GM10248 (cell line): ENCODE data around the gene HIVEP1.

Experiments used
- CTCF ChIA-PET: fragments of 300-600 bp; sonication (Branson Sonifier 250); formaldehyde crosslinking; extraction: SDS; loops from one replicate; lab custom pipeline; 2021; ENCODE audit warnings: antibody characterized with exemption; lab: Yijun Ruan, JAX
- POLR2A ChIA-PET: fragments of 350-650 bp; sonication (Branson Sonifier 250); formaldehyde crosslinking; extraction: SDS; loops from one replicate; lab custom pipeline; 2020; ENCODE audit warnings: antibody characterized with exemption; lab: Yijun Ruan, JAX
- DNase-seq: peaks from one replicate; pipeline ENCODE4 v3.0.0; 2012; ENCODE audit errors: extremely low spot score
- CTCF ChIP-seq: IDR thresholded peaks from 2 replicates; pipeline ENCODE4 v1.5.1; 2012; ENCODE audit warnings: mild to moderate bottlenecking, low read depth; ENCODE audit errors: extremely low read depth, missing control alignments, control extremely low read depth

The HIVEP1 gene

GRCh38 chr6:12082368-12082767 lies 70.3 kb downstream of the HIVEP1 start:
- POLR2A ChIA-PET = no interaction called here
- CTCF ChIA-PET = interaction anchor here (1.0 to 2.8 kb wide), 2 partner anchors 17 to 32 kb away, joined by 3 to 8 read pairs; no protein-coding TSS in a partner anchor
- TF ChIP-seq CTCF = no peak
- no peak for DNase-seq

GRCh38 chr6:12083302-12083701 lies 71.2 kb downstream of the HIVEP1 start:
- ChIA-PET CTCF (interaction anchor here (1.0 to 2.8 kb wide), 4 partner anchors 8 to 206 kb away, joined by 3 to 8 read pairs (median 4); partner anchors contain the start of gene EDN1), POLR2A (no interaction called here)
- TF ChIP-seq CTCF = no peak
- no peak for DNase-seq

GRCh38 chr6:12083763-12084162 lies 71.7 kb downstream of the HIVEP1 start:
- no peak for DNase-seq
- POLR2A ChIA-PET = no interaction called here
- TF ChIP-seq CTCF = no peak
- CTCF ChIA-PET = interaction anchor here (1.3 to 2.8 kb wide), 3 partner anchors 8 to 206 kb away, joined by 4 to 8 read pairs (median 5); partner anchors contain the start of gene EDN1

- no peak for DNase-seq
- ChIA-PET CTCF (no interaction called here), POLR2A (no interaction called here)
- TF ChIP-seq CTCF = no peak
Measured at GRCh38 chr6:12084681-12085080, 72.6 kb downstream of the HIVEP1 start.

- no peak for DNase-seq
- TF ChIP-seq CTCF = no peak
- CTCF ChIA-PET = interaction anchor here (0.7 to 2.0 kb wide), 3 partner anchors 9 to 15 kb away, joined by 3 to 8 read pairs (median 6); no protein-coding TSS in a partner anchor
- POLR2A ChIA-PET = no interaction called here
Measured at GRCh38 chr6:12088531-12088930, 76.4 kb downstream of the HIVEP1 start.

GRCh38 chr6:12090714-12091113 lies 78.6 kb downstream of the HIVEP1 start:
- CTCF ChIA-PET = interaction anchor here (1.7 to 2.1 kb wide), 2 partner anchors 19 to 435 kb away, joined by 3 to 7 read pairs; no protein-coding TSS in a partner anchor
- POLR2A ChIA-PET = no interaction called here
- DNase-seq = no peak
- TF ChIP-seq CTCF = no peak

GRCh38 chr6:12092762-12093161 lies 80.7 kb downstream of the HIVEP1 start:
- DNase-seq = no peak
- CTCF ChIA-PET = interaction anchor here (0.9 to 1.9 kb wide), 5 partner anchors 8 to 438 kb away, joined by 3 to 6 read pairs (median 4); no protein-coding TSS in a partner anchor
- POLR2A ChIA-PET = no interaction called here
- no peak for TF ChIP-seq CTCF
